DOHH2 (cell line): ENCODE results near the gene LY6G5C.

Source experiments
- H3F3A ChIP-seq: fragments of 200-600 bp; sonication (generic), shearing (Covaris generic); 2 replicates; pipeline ENCODE4 v1.6.0; 2016; ENCODE audit warnings: antibody characterized with exemption, mild to moderate bottlenecking; ENCODE audit not compliant: control insufficient read depth, insufficient read depth
- H3K27ac ChIP-seq: fragments of 200-600 bp; sonication (generic); 2 replicates; pipeline ENCODE4 v1.5.1; 2014; ENCODE audit warnings: low read depth, mild to moderate bottlenecking, low read length, moderate library complexity
- H3K27me3 ChIP-seq: fragments of 200-600 bp; sonication (generic); 2 replicates; pipeline ENCODE4 v1.6.1; 2014; ENCODE audit warnings: mild to moderate bottlenecking, low read length, mixed read lengths; ENCODE audit not compliant: control insufficient read depth
- H3K36me3 ChIP-seq: fragments of 200-600 bp; sonication (generic); 2 replicates; pipeline ENCODE4 v1.6.1; 2014; ENCODE audit warnings: mild to moderate bottlenecking, low read length, moderate library complexity, mixed read lengths; ENCODE audit not compliant: control insufficient read depth
- H3K4me1 ChIP-seq: fragments of 200-600 bp; sonication (generic); 2 replicates; pipeline ENCODE4 v1.6.1; 2014; ENCODE audit warnings: mild to moderate bottlenecking, low read length, mixed read lengths; ENCODE audit not compliant: control insufficient read depth
- H3K4me2 ChIP-seq: fragments of 200-600 bp; sonication (generic); 2 replicates; pipeline ENCODE4 v1.6.0; 2014; ENCODE audit warnings: mild to moderate bottlenecking, low read length, moderate library complexity
- H3K4me3 ChIP-seq: fragments of 200-600 bp; sonication (generic); 2 replicates; pipeline ENCODE4 v1.5.1; 2014; ENCODE audit warnings: mild to moderate bottlenecking, low read length, mixed read lengths
- H3K79me2 ChIP-seq: fragments of 200-600 bp; sonication (generic); 2 replicates; pipeline ENCODE4 v1.6.1; 2014; ENCODE audit warnings: mild to moderate bottlenecking, low read length, mixed read lengths; ENCODE audit not compliant: control insufficient read depth
- H3K9me2 ChIP-seq: fragments of 200-600 bp; sonication (generic); replicated peaks from 2 replicates; pipeline ENCODE4 v1.6.1; 2014; ENCODE audit warnings: mild to moderate bottlenecking, low read length, mixed read lengths; ENCODE audit not compliant: control insufficient read depth
- H3K9me3 ChIP-seq: fragments of 200-600 bp; sonication (generic); 2 replicates; pipeline ENCODE4 v1.6.1; 2014; ENCODE audit warnings: antibody characterized with exemption, low read length, mixed read lengths; ENCODE audit not compliant: control insufficient read depth, insufficient read depth
- H4K20me1 ChIP-seq: fragments of 200-600 bp; sonication (generic); 2 replicates; pipeline ENCODE4 v1.6.0; 2014; ENCODE audit warnings: low read depth, mild to moderate bottlenecking, antibody characterized with exemption, low read length, moderate library complexity; ENCODE audit not compliant: control insufficient read depth, insufficient read depth
- CTCF ChIP-seq: fragments of 200-600 bp; sonication (generic); IDR thresholded peaks from one replicate; pipeline ENCODE4 v1.5.1; 2014; ENCODE audit warnings: antibody characterized with exemption, mild to moderate bottlenecking, low read depth, low read length; ENCODE audit not compliant: poor library complexity, severe bottlenecking
- EZH2phosphoT487 ChIP-seq: fragments of 200-600 bp; sonication (generic); IDR thresholded peaks from 2 replicates; pipeline ENCODE4 v1.6.1; 2017; ENCODE audit warnings: borderline replicate concordance, mild to moderate bottlenecking, antibody characterized with exemption, low read length, moderate library complexity, mixed read lengths

LY6G5C gene

DNA sequence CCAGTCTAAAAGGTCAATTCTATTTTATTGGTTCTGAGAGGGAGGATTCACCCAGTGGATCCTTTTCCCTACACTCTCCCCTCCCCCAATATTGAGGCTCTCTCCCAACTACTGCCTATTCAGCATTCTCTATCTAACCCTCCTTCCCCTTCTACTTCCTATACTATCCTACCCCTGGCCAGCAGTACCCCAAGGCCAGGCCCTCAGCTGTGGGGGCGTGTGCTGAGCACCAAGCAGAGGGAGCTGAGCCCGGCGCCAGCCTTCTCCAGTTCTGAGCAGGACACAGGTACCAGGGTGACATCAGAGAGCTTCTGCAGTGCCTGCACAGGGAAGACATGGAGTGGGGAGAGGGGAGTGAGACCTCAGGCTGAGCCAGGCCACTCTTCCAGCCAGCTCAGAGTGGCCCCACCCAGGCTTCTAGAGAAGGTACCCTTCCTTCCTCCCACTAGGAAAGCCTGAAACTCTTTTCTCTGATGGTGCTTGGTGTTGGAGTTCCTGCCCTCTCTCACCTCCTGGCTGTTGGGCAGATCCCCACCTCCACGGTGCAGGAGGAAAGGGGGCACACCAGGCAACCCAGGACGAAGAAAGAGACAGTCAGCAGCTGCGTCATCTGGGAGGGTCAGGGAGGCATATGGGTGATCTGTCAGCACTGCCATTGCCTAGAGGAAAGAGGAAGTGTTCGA, 46.3 kb upstream of the LY6G5C start:
- H3K27me3 ChIP-seq = no peaks in the 10 kb centered on the region
- peak overlapping the region; percentile 56 for H3K4me2 ChIP-seq
- peak overlapping the region; percentile 36; the same call in 1 of the 2 replicates for H3K4me3 ChIP-seq
- peaks cover 42% of the 10 kb centered on the region for H3K36me3 ChIP-seq
- H3K4me1 ChIP-seq = peaks cover 41% of the 10 kb centered on the region
- H3K27ac ChIP-seq = peak overlapping the region; percentile 62
- H3K79me2 ChIP-seq = no peaks in the 10 kb centered on the region
- H3K9me3 ChIP-seq = no peaks in the 10 kb centered on the region
- 0 out of 2 replicates have a peak, but pooled peaks cover 6% of the 10 kb centered on the region for H4K20me1 ChIP-seq
- no peak for TF ChIP-seq CTCF
- no peak for TF ChIP-seq EZH2phosphoT487
- peaks cover 19% of the 10 kb centered on the region for H3F3A ChIP-seq
- no peaks in the 10 kb centered on the region for H3K9me2 ChIP-seq

- Histone ChIP-seq H3K79me2 (no peaks in the 10 kb centered on the region), H3K9me3 (no peaks in the 10 kb centered on the region), H3F3A (peaks cover 8% of the 10 kb centered on the region), H3K36me3 (peaks cover 29% of the 10 kb centered on the region), H4K20me1 (0 out of 2 replicates have a peak, but pooled peaks cover 6% of the 10 kb centered on the region), H3K27me3 (peaks cover 8% of the 10 kb centered on the region; the same call in 1 of the 2 replicates), H3K4me2 (no peak overlapping the region), H3K4me1 (peaks cover 41% of the 10 kb centered on the region), H3K9me2 (no peaks in the 10 kb centered on the region), H3K4me3 (no peak overlapping the region), H3K27ac (no peak overlapping the region)
- TF ChIP-seq CTCF = no peak
- TF ChIP-seq EZH2phosphoT487 = no peak
Observed at GRCh38 chr6:31725502-31726350, 44.9 kb upstream of the LY6G5C start.

DNA sequence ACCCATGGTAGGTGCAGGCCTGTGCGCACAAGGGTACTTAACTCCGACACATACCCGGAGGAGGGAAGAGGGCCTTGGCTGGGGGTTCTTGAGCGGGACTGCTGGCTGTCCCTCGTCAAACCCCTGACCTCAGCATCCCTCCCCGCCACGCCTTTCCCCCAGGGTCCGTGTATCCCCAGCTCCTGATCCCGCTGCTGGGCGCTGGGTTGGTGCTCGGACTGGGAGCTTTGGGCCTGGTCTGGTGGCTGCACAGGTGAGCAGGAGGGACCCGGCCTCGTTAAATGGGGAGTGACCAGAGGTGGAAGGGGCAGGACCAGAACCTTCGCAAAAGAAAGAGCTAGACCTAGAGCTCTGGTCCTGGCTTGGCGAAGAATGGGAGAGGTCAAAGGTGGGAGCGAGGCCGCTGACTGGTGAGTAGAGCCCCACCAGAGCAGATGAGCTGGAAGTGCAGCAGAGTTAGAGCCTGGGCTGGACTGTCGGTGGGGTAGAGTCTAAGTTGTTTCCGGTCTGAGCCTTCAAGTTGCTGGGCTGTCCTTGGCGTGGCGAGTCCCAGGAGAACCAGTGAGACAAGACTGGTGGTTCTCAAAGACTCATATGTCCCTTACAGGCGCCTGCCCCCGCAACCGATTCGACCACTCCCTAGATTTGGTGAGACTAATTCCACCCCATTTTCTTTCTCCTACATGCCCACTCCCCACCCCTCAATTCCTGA, 43.3 kb upstream of the LY6G5C start:
- 0 out of 2 replicates have a peak, but pooled peaks cover 3% of the 10 kb centered on the region for H4K20me1 ChIP-seq
- no peaks in the 10 kb centered on the region for H3K9me2 ChIP-seq
- no peak for TF ChIP-seq CTCF
- TF ChIP-seq EZH2phosphoT487 = no peak
- peaks cover 22% of the 10 kb centered on the region for H3K36me3 ChIP-seq
- H3K4me1 ChIP-seq = peaks cover 25% of the 10 kb centered on the region
- no peak overlapping the region for H3K4me2 ChIP-seq
- H3F3A ChIP-seq = peaks cover 3% of the 10 kb centered on the region
- H3K79me2 ChIP-seq = no peaks in the 10 kb centered on the region
- peaks cover 10% of the 10 kb centered on the region; the same call in 1 of the 2 replicates for H3K27me3 ChIP-seq
- H3K9me3 ChIP-seq = no peaks in the 10 kb centered on the region
- H3K4me3 ChIP-seq = no peak overlapping the region
- H3K27ac ChIP-seq = no peak overlapping the region
